Measurements from ENCODE around the gene CDK5RAP2. TPM values are rescaled to one million over a fixed set of nuclear protein-coding genes. Genes with fewer than 3 reads are reported as not detected.

CDK5RAP2 gene
- total RNA-seq, 4 donors from 2014 or later: 28.9 to 62.3 (median 40.0) TPM

- Histone ChIP-seq H3K36me3 (no peaks in the 10 kb centered on the region), H3K27ac (no peak overlapping the region), H3K4me3 (no peak overlapping the region), H3K9me3 (no peaks in the 10 kb centered on the region), H3K4me1 (no peaks in the 10 kb centered on the region), H3K27me3 (no peaks in the 10 kb centered on the region)
- TF ChIP-seq POLR2A (IDR thresholded peaks at IDR 0.05): no peak
- TF ChIP-seq, protein P1, sequence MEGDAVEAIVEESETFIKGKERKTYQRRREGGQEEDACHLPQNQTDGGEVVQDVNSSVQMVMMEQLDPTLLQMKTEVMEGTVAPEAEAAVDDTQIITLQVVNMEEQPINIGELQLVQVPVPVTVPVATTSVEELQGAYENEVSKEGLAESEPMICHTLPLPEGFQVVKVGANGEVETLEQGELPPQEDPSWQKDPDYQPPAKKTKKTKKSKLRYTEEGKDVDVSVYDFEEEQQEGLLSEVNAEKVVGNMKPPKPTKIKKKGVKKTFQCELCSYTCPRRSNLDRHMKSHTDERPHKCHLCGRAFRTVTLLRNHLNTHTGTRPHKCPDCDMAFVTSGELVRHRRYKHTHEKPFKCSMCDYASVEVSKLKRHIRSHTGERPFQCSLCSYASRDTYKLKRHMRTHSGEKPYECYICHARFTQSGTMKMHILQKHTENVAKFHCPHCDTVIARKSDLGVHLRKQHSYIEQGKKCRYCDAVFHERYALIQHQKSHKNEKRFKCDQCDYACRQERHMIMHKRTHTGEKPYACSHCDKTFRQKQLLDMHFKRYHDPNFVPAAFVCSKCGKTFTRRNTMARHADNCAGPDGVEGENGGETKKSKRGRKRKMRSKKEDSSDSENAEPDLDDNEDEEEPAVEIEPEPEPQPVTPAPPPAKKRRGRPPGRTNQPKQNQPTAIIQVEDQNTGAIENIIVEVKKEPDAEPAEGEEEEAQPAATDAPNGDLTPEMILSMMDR (IDR thresholded peaks at IDR 0.05): no peak
- intact Hi-C loops (cut with DNase I; ENCODE audit: low total_unique reads): no loop called here
- no peak for DNase-seq
These were observed 41.6 kb downstream of the CDK5RAP2 start for GRCh38 chr9:120538339-120538738.

- H3K36me3 ChIP-seq: no peaks in the 10 kb centered on the region
- intact Hi-C loops (cut with DNase I; ENCODE audit: low total_unique reads): no loop called here
- no peaks in the 10 kb centered on the region for H3K4me1 ChIP-seq
- no peak for TF ChIP-seq POLR2A (IDR thresholded peaks at IDR 0.05)
- TF ChIP-seq, protein P1 (IDR thresholded peaks at IDR 0.05): no peak
- no peaks in the 10 kb centered on the region for H3K9me3 ChIP-seq
- no peak for DNase-seq
- H3K27ac ChIP-seq: no peak overlapping the region
- no peaks in the 10 kb centered on the region for H3K27me3 ChIP-seq
- no peak overlapping the region for H3K4me3 ChIP-seq
These were observed 42.9 kb downstream of the CDK5RAP2 start for GRCh38 chr9:120536949-120537640.

DNA sequence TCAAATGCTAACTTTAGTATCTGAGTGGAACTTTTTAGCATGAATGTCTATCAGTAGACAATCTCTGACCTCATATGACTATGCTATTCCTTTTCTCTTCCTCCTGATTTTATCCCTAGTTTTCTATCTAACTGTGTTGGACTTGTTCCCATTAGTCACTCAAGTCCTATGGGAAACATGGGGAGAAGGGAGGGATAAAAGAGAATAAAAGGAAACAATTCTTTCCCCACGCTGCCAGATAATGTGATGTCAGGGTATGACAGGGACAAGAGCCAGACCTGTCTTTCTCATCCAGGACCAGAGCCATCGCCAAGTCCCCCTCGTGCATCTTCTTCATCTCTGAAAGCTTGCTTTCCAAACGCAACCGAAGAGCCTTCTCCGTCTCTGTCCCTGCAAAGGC, 43.9 kb downstream of the CDK5RAP2 start:
- Histone ChIP-seq H3K4me1 (no peaks in the 10 kb centered on the region), H3K27me3 (no peaks in the 10 kb centered on the region), H3K36me3 (no peaks in the 10 kb centered on the region), H3K27ac (no peak overlapping the region), H3K4me3 (no peak overlapping the region), H3K9me3 (no peaks in the 10 kb centered on the region)
- intact Hi-C loops (cut with DNase I; ENCODE audit: low total_unique reads): no loop called here
- DNase-seq: no peak
- TF ChIP-seq, protein P1 (IDR thresholded peaks at IDR 0.05): no peak
- TF ChIP-seq POLR2A (IDR thresholded peaks at IDR 0.05): no peak

- no peak for DNase-seq
- intact Hi-C loops (cut with DNase I; ENCODE audit: low total_unique reads): no loop called here
- Histone ChIP-seq H3K4me3 (no peak overlapping the region), H3K9me3 (no peaks in the 10 kb centered on the region), H3K27ac (no peak overlapping the region), H3K4me1 (no peaks in the 10 kb centered on the region), H3K36me3 (no peaks in the 10 kb centered on the region), H3K27me3 (no peaks in the 10 kb centered on the region)
- TF ChIP-seq, protein P1 (IDR thresholded peaks at IDR 0.05): no peak
- no peak for TF ChIP-seq POLR2A (IDR thresholded peaks at IDR 0.05)
These were observed 45.7 kb downstream of the CDK5RAP2 start for GRCh38 chr9:120534266-120534665.

- TF ChIP-seq, protein P1 (IDR thresholded peaks at IDR 0.05): no peak
- no peak for TF ChIP-seq POLR2A (IDR thresholded peaks at IDR 0.05)
- H3K27me3 ChIP-seq: no peaks in the 10 kb centered on the region
- no peak for DNase-seq
- no peaks in the 10 kb centered on the region for H3K9me3 ChIP-seq
- intact Hi-C loops (cut with DNase I; ENCODE audit: low total_unique reads): no loop called here
- no peak overlapping the region for H3K27ac ChIP-seq
- H3K36me3 ChIP-seq: no peaks in the 10 kb centered on the region
- no peak overlapping the region for H3K4me3 ChIP-seq
- no peaks in the 10 kb centered on the region for H3K4me1 ChIP-seq
These were observed 47.1 kb downstream of the CDK5RAP2 start for GRCh38 chr9:120532891-120533290.
